Inferior parietal cortex (tissue), 1 donor: Measurements from ENCODE around the gene KDM4B.

ENCODE experiments used
- DNase-seq: peaks from one replicate; pipeline ENCODE4 v3.0.0-alpha.2; 2016; ENCODE audit errors: extremely low spot score

The KDM4B gene

GRCh38 chr19:5048727-5049553 lies 80.0 kb downstream of the KDM4B start:
- DNase-seq: no peak

GRCh38 chr19:5049561-5049960 lies 80.6 kb downstream of the KDM4B start:
- DNase-seq: no peak

GRCh38 chr19:5050067-5050656 lies 81.2 kb downstream of the KDM4B start:
- DNase-seq: no peak

GRCh38 chr19:5050905-5051304 lies 82.0 kb downstream of the KDM4B start:
- DNase-seq: no peak

- no peak for DNase-seq
Measured at GRCh38 chr19:5051619-5052018, 82.7 kb downstream of the KDM4B start.

GRCh38 chr19:5052515-5052914 lies 83.6 kb downstream of the KDM4B start:
- DNase-seq: no peak

- DNase-seq: no peak
Measured at GRCh38 chr19:5052945-5053485, 84.1 kb downstream of the KDM4B start.

- no peak for DNase-seq
Measured at GRCh38 chr19:5053661-5054060, 84.7 kb downstream of the KDM4B start.

- no peak for DNase-seq
Measured at GRCh38 chr19:5054551-5055456, 85.9 kb downstream of the KDM4B start.

GRCh38 chr19:5055457-5055776 lies 86.5 kb downstream of the KDM4B start:
- no peak for DNase-seq

GRCh38 chr19:5057860-5058259 lies 88.9 kb downstream of the KDM4B start:
- no peak for DNase-seq

- DNase-seq: no peak
Measured at GRCh38 chr19:5058521-5059212, 89.8 kb downstream of the KDM4B start.

- DNase-seq: no peak
Measured at GRCh38 chr19:5059213-5059574, 90.3 kb downstream of the KDM4B start.

GRCh38 chr19:5059793-5060192 lies 90.9 kb downstream of the KDM4B start:
- DNase-seq: no peak

- no peak for DNase-seq
Measured at GRCh38 chr19:5062195-5062594, 93.3 kb downstream of the KDM4B start.

GRCh38 chr19:5062799-5063198 lies 93.9 kb downstream of the KDM4B start:
- DNase-seq: no peak

GRCh38 chr19:5063873-5064645 lies 95.1 kb downstream of the KDM4B start:
- DNase-seq: no peak

- no peak for DNase-seq
Measured at GRCh38 chr19:5064896-5065295, 96.0 kb downstream of the KDM4B start.

GRCh38 chr19:5065663-5066093 lies 96.8 kb downstream of the KDM4B start:
- DNase-seq: no peak

- no peak for DNase-seq
Measured at GRCh38 chr19:5066768-5067167, 97.9 kb downstream of the KDM4B start.

- no peak for DNase-seq
Measured at GRCh38 chr19:5067678-5068077, 98.8 kb downstream of the KDM4B start.
